ENCODE data around the gene AMN1.
"Not testable (repeated sequence)": the region's sequence is repeated elsewhere in the genome, so short reads cannot be mapped to it uniquely, and the experiment has no call there.

GRCh38 chr12:31758297-31758696, 29.5 kb upstream of the AMN1 start:
- not testable (repeated sequence) for TF ChIP-seq EZH2 (IDR thresholded peaks at IDR 0.05); POLR2AphosphoS5 (IDR thresholded peaks at IDR 0.05; ENCODE audit: borderline replicate concordance, low read depth, low read length); FOXP2 (optimal IDR thresholded peaks at IDR 0.05; ENCODE audit: control extremely low read depth, extremely low read length, insufficient read depth)

Data from SK-N-MC (cell line).